Neuron (in vitro differentiated cells): Measurements from ENCODE around the gene BAAT.
A peak's percentile ranks its signal among the peaks of the same experiment; 100 is the strongest.

Experiments
- H2AFZ ChIP-seq: one replicate; pipeline ENCODE4 v1.6.1; 2013; ENCODE audit warnings: low read depth, mild to moderate bottlenecking, inconsistent platforms, low read length, moderate library complexity
- H3K27me3 ChIP-seq: one replicate; pipeline ENCODE4 v1.6.1; 2013; ENCODE audit warnings: low read length; ENCODE audit not compliant: insufficient read depth
- H3K36me3 ChIP-seq: one replicate; pipeline ENCODE4 v1.6.1; 2013; ENCODE audit warnings: low read length; ENCODE audit not compliant: insufficient read depth
- H3K4me1 ChIP-seq: one replicate; pipeline ENCODE4 v1.6.1; 2013; ENCODE audit warnings: low read length; ENCODE audit not compliant: insufficient read depth
- H3K4me3 ChIP-seq: 2 replicates; pipeline ENCODE4 v1.5.1; 2013; ENCODE audit warnings: mild to moderate bottlenecking, low read length, moderate library complexity
- H3K9me3 ChIP-seq: one replicate; pipeline ENCODE4 v1.6.1; 2013; ENCODE audit warnings: low read length

Gene BAAT

GRCh38 chr9:101415578-101415977, 30.8 kb upstream of the BAAT start:
- no peak overlapping the region for H2AFZ ChIP-seq
- peaks cover 7% of the 10 kb centered on the region for H3K9me3 ChIP-seq
- no peaks in the 10 kb centered on the region for H3K36me3 ChIP-seq
- no peaks in the 10 kb centered on the region for H3K27me3 ChIP-seq
- H3K4me1 ChIP-seq = no peaks in the 10 kb centered on the region
- no peak overlapping the region for H3K4me3 ChIP-seq

- H2AFZ ChIP-seq = no peak overlapping the region
Observed at GRCh38 chr9:101414839-101415238, 30.0 kb upstream of the BAAT start.

DNA sequence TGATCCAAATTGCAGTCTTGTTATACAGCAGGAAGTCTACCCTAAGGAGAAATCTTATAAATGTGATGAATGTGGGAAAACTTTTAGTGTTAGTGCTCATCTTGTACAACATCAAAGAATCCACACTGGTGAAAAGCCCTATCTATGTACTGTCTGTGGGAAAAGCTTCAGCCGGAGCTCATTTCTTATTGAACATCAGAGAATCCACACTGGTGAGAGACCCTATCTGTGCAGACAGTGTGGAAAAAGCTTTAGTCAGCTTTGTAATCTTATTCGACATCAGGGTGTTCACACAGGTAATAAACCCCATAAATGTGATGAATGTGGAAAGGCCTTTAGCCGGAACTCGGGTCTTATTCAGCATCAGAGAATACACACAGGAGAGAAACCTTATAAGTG, 24.3 kb upstream of the BAAT start:
- Histone ChIP-seq H3K4me1 (no peaks in the 10 kb centered on the region), H3K9me3 (peaks cover 57% of the 10 kb centered on the region), H2AFZ (no peak overlapping the region), H3K4me3 (no peak overlapping the region), H3K27me3 (no peaks in the 10 kb centered on the region), H3K36me3 (peaks cover 61% of the 10 kb centered on the region)

More at GRCh38 chr9:101414839-101415238, 30.0 kb upstream of the BAAT start:
- no peaks in the 10 kb centered on the region for H3K27me3 ChIP-seq
- H3K36me3 ChIP-seq = peaks cover 5% of the 10 kb centered on the region
- H3K9me3 ChIP-seq = peaks cover 12% of the 10 kb centered on the region
- H3K4me1 ChIP-seq = no peaks in the 10 kb centered on the region
- no peak overlapping the region for H3K4me3 ChIP-seq

DNA sequence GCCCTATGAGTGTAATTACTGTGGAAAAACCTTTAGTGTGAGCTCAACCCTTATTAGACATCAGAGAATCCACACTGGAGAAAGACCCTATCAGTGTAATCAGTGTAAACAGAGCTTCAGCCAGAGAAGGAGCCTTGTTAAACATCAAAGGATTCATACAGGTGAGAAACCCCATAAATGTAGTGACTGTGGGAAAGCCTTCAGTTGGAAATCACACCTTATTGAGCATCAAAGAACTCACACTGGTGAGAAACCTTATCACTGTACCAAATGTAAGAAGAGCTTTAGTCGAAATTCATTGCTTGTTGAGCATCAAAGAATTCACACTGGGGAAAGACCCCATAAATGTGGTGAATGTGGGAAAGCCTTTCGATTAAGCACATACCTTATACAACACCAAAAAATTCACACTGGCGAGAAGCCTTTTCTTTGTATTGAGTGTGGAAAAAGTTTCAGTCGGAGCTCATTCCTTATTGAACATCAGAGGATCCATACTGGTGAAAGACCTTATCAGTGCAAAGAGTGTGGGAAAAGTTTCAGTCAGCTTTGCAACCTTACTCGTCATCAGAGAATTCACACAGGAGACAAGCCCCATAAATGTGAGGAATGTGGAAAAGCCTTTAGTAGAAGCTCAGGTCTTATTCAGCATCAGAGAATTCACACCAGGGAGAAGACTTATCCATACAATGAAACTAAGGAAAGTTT, 23.7 kb upstream of the BAAT start:
- Histone ChIP-seq H3K4me1 (no peaks in the 10 kb centered on the region), H3K9me3 (peaks cover 61% of the 10 kb centered on the region), H3K4me3 (no peak overlapping the region), H3K36me3 (peaks cover 66% of the 10 kb centered on the region), H2AFZ (no peak overlapping the region), H3K27me3 (no peaks in the 10 kb centered on the region)

DNA sequence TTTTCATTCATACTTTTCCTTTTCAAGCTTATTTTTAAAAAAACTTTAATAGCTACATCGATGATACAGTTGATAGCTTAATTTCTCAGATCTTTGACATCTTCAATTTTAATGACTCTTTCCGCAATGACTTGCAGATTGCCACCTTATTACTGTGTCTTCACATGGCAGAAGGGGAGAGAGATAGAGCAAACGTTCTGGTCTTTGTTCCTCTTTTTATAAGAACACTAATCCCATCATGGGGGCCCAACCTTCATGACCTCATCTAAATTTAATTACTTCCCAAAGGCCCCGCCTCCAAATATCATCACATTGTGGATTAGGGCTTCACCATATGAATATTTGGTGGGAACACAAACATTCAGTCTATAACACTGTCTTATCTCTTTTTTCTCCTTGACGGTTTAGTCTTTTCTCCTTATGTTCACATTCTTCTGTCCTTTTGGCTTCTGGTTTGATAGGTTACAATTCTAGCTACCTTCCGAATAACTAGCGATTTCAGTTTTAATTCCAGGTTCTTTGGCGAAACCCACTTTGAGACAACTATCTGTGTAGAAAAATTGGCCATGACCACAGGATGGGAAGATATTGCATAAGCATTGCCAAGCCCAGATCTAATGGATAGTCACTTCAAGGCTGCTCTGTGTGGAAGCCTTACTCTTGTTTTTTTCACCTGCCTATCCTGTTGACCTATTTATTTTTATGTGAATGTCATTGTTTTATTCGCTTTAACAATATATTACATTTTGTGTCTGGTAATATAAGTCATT, 18.9 kb upstream of the BAAT start:
- no peak overlapping the region for H3K4me3 ChIP-seq
- no peaks in the 10 kb centered on the region for H3K27me3 ChIP-seq
- peaks cover 15% of the 10 kb centered on the region for H3K4me1 ChIP-seq
- H3K36me3 ChIP-seq = peaks cover 85% of the 10 kb centered on the region
- peaks cover 47% of the 10 kb centered on the region for H3K9me3 ChIP-seq
- no peak overlapping the region for H2AFZ ChIP-seq

DNA sequence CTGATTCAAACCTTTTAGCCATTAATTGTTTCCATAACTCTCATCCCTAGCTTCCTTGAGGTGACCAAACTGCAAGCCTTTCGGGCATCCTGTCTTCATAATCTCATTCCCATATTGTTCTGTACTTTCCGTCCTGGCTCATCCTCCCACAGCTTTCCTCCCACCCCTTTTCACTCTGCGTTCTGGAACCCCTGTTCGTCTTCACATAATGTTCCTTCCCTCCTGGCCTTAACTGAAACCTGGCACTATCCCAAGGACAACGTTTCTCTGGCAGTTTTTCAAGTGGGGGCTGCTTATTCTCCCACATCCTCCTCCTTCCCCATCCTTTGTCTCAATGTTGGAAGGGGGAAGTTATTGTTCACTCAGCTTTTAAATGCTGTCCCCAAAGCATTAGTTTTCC, 15.3 kb upstream of the BAAT start:
- peak overlapping the region; percentile 87 for H3K4me3 ChIP-seq
- H3K27me3 ChIP-seq = no peaks in the 10 kb centered on the region
- peaks cover 15% of the 10 kb centered on the region for H3K4me1 ChIP-seq
- H2AFZ ChIP-seq = no peak overlapping the region
- peaks cover 16% of the 10 kb centered on the region for H3K9me3 ChIP-seq
- peaks cover 66% of the 10 kb centered on the region for H3K36me3 ChIP-seq

DNA sequence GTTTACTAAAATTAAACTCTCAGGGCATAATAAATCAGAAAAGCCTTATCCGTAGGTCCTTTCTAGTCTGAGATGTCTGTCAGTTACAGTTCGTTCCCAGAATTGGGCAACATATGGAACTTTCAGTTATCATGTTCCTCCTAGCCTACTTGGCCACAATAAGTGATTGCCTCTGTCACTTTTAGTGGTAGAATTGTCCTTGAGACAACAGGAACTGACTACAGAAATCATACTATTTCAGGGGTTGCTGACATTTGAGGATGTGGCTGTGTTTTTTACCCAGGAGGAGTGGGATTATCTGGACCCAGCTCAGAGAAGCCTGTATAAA, 14.8 kb upstream of the BAAT start:
- Histone ChIP-seq H3K9me3 (peaks cover 12% of the 10 kb centered on the region), H2AFZ (no peak overlapping the region), H3K4me1 (peaks cover 15% of the 10 kb centered on the region), H3K27me3 (no peaks in the 10 kb centered on the region), H3K36me3 (peaks cover 62% of the 10 kb centered on the region), H3K4me3 (peak overlapping the region; percentile 87)

DNA sequence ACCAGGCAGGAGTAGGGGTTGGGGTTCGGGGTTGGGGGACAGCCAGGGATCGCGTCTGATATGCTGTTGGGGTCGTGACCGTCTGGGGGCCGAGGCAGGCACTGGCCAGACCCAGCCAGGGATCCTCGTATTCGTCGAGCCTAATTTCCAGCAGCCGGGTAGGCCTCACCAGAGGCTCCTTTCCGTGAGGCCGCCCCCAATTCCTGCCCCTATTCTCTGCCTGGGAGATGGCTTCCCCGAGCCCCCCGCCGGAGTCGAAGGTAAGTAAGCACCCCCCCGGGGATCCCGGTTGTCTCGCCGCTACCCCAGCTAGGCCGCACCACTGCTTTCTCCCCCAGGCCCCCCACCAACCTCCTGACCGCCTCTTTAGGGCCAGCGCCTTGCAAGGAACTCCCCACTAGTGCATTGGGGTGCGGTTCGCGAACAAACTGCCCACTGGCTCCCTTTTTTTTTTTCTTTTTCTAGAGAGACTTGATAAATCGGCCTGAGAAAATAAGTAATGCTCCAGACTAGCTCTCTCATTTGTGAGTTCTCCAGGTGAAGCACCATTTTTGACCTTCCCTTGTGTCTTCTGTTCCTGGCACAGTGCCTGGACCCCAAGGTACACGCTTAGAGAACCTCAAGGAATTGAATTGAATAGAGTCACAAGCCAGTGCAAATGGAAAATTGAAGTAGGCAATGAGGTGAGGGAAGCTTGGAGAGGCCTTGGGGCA, 14.3 kb upstream of the BAAT start:
- Histone ChIP-seq H3K27me3 (no peaks in the 10 kb centered on the region), H3K4me3 (peak overlapping the region; percentile 87), H3K4me1 (peaks cover 15% of the 10 kb centered on the region), H3K9me3 (peaks cover 11% of the 10 kb centered on the region), H3K36me3 (peaks cover 57% of the 10 kb centered on the region), H2AFZ (no peak overlapping the region)

- H2AFZ ChIP-seq = peak within 1 kb of the TSS; percentile 23
- peaks cover 49% of the 10 kb centered on the region for H3K36me3 ChIP-seq
- H3K9me3 ChIP-seq = peaks cover 5% of the 10 kb centered on the region
- H3K4me1 ChIP-seq = peaks cover 15% of the 10 kb centered on the region
- peak within 1 kb of the TSS; percentile 87 for H3K4me3 ChIP-seq
- no peaks in the 10 kb centered on the region for H3K27me3 ChIP-seq
Observed at GRCh38 chr9:101398068-101398929, 13.5 kb upstream of the BAAT start, which contains the start of the genes MRPL50 and ZNF189. MRPL50 (minus strand) TSS chr9:101398618; CDS start chr9:101398592, 26 bp downstream. ZNF189 (plus strand) TSS chr9:101398851; CDS start chr9:101399157, 306 bp downstream.

DNA sequence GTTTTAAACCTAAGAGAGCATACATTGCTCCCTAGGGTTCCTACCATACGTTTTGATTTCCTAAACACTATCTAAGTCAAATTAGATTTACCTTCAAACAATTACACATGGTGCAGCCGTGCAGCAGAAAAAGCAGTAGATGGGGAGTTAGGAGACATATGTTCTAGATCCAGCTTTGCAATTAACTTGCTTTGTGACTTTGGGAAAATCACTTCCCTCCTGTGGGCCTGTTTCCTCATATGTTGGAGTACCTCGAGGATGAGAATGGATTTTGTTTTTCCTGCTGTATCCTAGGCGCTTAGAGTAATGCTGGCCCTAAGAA, 12.9 kb upstream of the BAAT start:
- Histone ChIP-seq H3K4me3 (peak overlapping the region; percentile 87), H3K9me3 (peaks cover 2% of the 10 kb centered on the region), H2AFZ (peak overlapping the region; percentile 23), H3K36me3 (peaks cover 43% of the 10 kb centered on the region), H3K4me1 (peaks cover 15% of the 10 kb centered on the region), H3K27me3 (no peaks in the 10 kb centered on the region)

DNA sequence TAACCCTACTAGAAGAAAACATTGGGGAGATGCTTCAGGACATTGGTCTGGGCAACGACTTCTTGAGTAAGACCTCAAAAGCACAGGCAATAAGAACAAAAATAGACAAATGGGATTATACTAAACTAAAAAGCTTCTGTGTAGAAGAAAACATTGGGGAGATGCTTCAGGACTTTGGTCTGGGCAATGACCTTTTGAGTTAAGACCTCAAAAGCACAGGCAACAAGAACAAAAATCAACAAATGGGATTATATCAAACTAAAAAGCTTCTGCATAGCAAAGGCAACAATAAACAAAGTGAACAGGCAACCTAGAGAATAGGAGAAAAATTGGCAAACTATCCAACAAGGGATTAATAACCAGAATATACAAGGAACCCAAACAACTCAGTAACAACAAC, 9.9 kb upstream of the BAAT start:
- H3K27me3 ChIP-seq = no peaks in the 10 kb centered on the region
- H2AFZ ChIP-seq = no peak overlapping the region
- H3K36me3 ChIP-seq = peaks cover 29% of the 10 kb centered on the region
- H3K4me3 ChIP-seq = no peak overlapping the region
- peaks cover 4% of the 10 kb centered on the region for H3K4me1 ChIP-seq
- peaks cover 2% of the 10 kb centered on the region for H3K9me3 ChIP-seq

GRCh38 chr9:101393135-101393534, 8.3 kb upstream of the BAAT start:
- peaks cover 42% of the 10 kb centered on the region for H3K36me3 ChIP-seq

More at GRCh38 chr9:101393135-101393534, 8.3 kb upstream of the BAAT start:
- no peak overlapping the region for H2AFZ ChIP-seq
- H3K27me3 ChIP-seq = no peaks in the 10 kb centered on the region
- peaks cover 2% of the 10 kb centered on the region for H3K9me3 ChIP-seq
- no peak overlapping the region for H3K4me3 ChIP-seq
- H3K4me1 ChIP-seq = no peaks in the 10 kb centered on the region
